CMK (cell line): Measurements from ENCODE around the gene GNB1L.

ENCODE experiments used
- DNase-seq: peaks from one replicate; pipeline ENCODE4 v3.0.0-alpha.2; 2010; ENCODE audit warnings: low read depth

Gene GNB1L

GRCh38 chr22:19863571-19863970 is 8.9 kb upstream of the GNB1L start:
- DNase-seq = no peak

- DNase-seq = no peak
Observed at GRCh38 chr22:19862619-19863246, 8.1 kb upstream of the GNB1L start.

- no peak for DNase-seq
Observed at GRCh38 chr22:19859861-19860510, 5.3 kb upstream of the GNB1L start.

DNA sequence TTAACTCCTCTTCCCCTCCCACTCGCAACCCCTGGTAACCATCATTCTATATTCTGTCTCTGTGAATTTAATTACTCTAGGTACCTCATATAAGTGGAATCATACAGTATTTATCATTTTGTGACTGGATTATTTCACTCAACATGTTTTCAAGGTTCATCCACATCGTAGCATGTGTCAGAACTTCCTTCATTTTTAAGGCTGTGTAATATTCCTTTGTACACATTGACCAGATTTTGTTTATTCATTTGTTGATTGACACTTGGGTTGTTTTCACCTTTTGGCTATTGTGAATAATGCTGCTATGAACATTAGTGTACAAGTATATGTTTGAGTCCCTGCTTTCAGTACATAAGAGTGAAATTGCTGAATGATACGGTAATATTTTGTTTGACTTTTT is 2.7 kb upstream of the GNB1L start:
- DNase-seq = no peak

DNA sequence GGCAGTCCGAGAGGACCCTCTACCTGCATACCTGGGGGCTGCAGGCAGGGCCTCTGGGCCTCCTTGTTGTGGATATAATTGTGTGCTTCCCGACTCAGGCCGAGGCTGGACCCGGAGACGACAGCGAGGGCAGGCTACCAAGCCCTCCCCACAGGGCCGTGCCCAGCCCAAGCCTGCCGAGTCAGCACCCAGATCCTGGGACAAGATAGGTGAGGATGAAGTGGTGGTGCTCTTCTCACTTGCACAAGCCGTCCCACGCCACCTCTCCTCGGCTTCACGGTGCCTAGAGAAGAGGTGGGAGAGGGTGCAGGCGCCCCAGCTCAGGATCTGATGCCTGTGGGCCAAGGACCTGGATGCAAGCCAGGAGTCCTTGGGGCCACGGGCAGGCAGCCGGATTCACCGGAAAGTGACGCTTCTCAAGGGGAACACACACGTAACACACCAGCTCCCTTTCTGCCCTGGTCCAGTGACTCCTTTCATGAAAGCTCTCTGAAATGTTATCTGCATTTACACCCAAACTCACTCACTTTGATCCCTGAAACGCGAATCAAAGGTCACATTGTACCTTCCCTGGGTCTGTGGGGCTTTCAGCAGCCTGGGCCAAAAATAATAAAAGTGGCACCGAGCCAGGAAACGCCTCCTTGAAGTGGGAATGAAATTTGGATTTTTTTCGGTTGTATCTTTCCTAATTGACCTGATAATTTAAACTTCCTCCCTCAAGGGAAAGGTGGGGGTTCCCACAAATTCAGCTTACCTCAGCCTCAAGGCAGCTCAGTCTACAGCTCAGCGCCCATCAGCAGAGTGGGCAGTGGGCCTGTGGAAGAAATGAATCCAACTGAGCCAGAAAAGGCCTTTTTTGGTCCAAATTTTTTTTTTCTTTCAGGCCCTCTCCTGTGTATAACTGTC is 1.1 kb upstream of the GNB1L start:
- peak; percentile 48 for DNase-seq

GRCh38 chr22:19853879-19854777 is 546 bp downstream of the GNB1L start:
- DNase-seq = no peak

DNA sequence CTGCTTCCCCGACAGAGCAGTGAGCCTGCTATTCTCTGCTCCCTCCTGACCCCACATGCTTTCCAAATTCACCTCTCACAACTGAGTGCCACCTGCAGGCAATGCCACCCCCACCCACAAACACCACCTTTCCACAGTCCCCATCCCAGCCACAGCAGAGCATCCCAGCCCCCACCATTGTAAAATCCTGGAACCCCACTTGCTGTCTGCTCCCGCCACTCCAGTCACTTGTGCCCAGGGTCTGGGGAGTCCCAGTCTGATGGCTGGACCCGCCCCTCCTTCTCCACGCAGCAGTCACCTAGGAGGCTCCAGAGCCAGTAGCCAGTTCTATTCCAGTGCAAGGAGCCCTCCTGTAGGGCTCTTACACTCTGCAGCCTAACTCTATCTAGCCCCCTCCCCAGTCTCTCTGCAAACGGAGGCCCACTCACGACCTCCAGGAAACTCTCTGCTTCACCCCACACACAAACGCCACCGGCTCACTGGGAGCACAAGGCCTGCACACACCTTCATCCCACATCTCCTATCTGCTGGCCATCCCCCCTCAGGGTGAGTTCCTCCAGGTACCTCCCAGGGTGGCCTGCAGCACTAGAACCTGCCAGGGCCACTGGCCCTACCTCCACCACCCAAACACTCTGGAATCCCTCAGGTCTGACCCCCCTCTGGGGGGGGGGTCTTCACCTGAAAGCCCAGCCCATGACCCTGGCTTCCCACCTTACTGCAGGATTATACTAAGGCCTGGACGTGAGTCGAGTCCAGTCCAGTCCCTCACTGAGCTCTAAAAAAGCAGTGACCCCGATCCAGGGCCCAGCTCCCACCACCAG is 1.4 kb downstream of the GNB1L start:
- DNase-seq = no peak

- no peak for DNase-seq
Observed at GRCh38 chr22:19852177-19852781, 2.4 kb downstream of the GNB1L start.

DNA sequence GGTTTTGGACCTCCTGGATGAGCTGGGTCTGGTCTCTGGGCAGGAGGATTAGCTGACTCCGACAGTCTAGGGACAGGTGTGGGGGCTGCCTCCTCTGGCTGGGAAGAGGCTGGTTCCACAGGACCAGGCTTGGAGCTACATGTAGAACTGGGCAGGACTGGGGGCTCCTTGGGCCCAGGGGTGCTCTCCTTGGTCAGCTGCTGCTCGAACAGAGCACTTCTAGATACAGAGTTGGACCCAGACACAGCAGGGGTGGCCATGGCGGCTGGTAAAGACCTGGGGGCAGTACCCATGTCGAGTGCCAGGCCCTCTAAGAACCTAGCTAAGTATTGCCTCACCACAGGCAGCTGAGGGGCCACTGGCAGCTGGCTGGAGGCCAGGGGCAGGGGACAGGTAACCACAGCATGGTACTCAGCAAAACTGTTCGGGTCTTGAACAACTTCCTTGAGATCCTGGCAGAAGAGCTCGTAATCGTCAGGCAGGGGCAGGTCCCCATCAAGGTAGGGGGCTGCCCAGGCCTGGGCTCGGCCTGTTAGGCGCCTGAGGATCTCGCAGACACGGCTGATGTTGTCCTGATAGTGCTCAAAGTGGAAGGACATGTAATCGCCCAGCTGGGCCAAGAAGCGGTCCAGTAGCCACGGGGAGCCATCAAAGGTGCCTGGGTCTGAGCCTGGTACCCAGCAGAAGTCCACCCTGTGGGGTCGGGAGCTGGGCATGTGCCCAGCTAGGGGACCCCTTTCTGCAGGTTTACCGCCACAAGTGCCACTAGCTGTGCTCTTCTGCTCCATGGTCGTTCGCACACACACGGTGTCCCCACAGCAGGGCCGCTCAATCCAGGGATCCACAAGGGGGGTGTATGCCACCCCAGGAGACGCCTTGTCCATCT is 3.1 kb downstream of the GNB1L start:
- DNase-seq = no peak

- DNase-seq = no peak
Observed at GRCh38 chr22:19850763-19851109, 3.9 kb downstream of the GNB1L start.

DNA sequence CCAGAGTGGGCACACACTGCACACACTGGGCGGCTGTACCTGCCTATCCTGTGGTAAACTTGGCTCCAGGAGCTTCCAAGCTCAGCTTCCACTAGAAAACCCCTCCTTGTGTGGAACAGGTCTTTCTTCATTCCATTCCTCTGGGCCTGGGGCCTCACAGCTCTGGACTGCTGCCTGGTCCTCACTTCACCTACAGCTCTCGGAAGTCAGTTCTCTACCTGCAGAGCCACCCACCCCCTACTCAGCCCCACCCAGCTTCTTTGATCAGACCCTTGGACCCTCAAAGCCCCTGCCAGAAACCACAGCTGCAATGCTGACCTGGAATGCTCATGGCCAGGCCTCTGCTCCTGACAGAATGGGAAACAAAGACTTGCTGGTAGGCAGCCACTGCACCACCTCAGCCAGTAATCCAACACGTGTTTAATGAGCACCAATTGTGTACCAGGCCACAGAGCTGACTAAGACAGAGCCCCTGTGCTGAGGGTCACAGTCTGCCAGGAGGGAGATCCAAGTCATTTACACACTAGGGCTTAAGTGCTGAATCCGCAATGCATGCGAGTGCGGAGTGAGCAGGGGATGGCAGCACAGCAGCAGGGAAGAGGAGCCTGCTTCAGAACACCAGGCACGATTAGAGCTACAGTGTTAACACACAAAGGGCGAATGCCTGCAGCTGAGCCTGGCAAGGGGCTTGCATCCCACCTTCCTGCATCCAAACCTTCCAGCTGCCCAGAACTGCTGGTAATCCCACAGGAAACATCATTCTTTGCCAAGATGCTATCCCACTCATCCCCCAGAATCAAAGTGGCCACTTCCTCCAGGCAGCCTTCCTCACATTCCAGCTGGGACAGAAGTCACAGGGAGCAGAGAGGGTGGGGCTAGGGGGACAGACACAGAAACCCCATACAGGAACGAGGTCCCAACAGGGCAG is 4.6 kb downstream of the GNB1L start:
- DNase-seq = no peak

- DNase-seq = no peak
Observed at GRCh38 chr22:19848298-19849224, 6.1 kb downstream of the GNB1L start.

GRCh38 chr22:19847345-19847632 is 7.4 kb downstream of the GNB1L start:
- DNase-seq = no peak

DNA sequence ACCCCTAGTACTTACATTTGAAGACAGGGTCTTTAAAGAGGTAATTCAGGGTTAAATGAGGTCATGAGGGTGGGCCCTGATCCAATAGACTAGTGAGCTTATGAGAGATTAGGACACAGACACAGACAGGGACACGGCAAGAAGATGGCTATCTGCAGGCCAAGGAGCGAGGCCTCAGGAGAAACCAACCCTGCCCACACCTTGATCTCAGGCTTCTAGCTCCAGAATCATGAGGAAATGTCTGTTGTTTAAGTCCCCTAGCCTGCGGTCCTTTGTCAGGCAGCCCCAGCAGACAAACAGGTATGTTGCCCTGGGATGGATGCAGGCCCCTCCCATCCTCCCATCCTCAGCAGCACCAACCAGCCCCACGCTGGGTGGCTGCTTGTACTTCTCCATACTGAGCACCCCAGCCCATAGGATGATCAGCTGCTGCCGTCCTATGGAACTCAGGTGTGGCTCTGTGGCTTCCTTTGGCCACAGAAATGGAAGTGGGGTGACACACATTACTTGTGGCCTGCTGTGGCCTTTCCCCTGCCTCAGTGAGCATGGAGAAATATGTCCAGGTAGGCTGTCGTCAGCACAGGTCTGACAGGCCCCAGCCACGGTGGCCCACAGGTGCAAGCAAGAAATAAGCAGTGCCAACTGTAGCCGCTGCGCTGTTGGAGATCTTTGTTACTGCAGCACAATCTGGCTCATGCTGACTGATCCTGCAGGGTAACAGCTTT is 7.9 kb downstream of the GNB1L start:
- no peak for DNase-seq

DNA sequence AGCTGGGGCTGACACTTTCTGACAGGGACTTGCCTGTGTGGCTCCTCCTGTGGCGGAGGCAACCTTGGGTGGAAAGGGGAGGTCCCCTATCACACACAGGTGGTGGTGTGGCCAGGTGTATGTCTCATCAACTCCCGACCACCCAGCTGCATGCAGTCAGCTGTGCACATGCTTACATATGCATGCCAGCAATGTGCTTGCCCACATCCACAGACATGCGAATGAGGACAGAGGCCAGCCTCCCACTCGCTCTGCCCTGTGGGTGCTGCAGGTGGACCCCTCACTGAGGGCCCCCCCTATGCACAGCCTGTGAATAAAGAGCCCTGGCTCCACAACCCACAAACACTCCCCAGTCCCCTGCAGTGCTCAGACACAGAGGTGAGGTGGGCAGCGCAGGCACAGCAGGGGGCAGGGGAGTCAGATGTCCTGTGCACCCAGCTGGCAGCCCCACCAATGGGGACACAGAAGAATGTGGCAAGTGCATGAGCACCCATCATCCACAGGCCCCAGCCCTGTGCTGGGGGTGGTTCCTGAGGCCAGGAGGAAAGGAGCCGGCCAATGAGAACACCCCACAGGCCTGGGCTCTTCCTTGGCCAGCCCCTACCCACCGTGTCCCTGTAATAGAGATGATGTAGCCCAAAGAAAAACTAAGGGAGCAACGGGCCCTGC is 9.5 kb downstream of the GNB1L start:
- DNase-seq = no peak

DNA sequence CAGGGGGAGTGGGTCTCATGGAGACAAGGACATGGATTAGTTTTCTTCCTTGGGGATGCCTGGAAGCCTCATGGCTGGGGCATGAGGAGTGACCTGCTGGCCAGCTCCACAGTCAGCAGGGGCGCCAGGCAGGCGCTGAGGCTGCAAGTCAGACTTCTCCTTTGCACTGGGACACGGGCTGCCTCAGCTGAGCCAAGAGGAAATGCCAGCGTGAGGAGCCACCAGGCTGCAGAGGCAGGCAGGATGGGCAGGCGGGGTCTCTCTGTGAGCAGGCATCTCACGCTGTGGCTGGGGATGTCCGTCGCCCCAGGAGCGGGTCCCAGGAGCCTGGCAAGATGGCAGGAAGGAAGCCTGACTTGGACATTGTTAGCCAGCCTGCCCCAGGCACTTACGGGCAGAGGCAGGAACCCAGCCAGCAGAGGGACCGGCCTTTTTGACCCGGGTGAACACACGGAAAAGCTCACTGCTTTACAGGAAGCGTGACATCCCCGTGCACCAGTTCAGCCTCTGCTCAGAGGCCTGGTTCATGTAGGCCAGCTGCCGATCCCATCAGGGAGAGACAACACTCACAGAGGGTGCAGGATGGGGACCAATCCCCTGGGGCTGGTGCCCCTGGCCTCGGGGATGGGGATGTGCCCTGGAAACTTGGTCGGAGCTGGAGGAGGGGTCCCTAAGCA is 10.2 kb downstream of the GNB1L start:
- DNase-seq = no peak
